ENCODE results near the gene SERTM1. TPM values are rescaled to one million over a fixed set of nuclear protein-coding genes. Genes with fewer than 3 reads are reported as not detected.

Gene SERTM1
- total and polyA plus RNA-seq, 2 donors (not counting 3 experiments of a cell fraction or from before 2014, with no cell fraction given): 0.06 TPM; not detected in 1

GRCh38 chr13:36709136-36709890 is 35.5 kb downstream of the SERTM1 start:
- no peak overlapping the region for H3K4me3 ChIP-seq (replicated peaks in 1 of 3; ENCODE audit: insufficient read depth in 1 of 3, low read depth in 1 of 3, low read length in 3 of 3)
- no peaks in the 10 kb centered on the region for H3K4me1 ChIP-seq (ENCODE audit: control insufficient read depth, extremely low read depth, insufficient read depth, low read length)
- H3K79me2 ChIP-seq (ENCODE audit: control insufficient read depth, insufficient read depth, low read length): no peaks in the 10 kb centered on the region
- intact Hi-C loops (cut with micrococcal nuclease): no loop called here
- TF ChIP-seq EZH2 (IDR thresholded peaks at IDR 0.05; ENCODE audit: borderline replicate concordance, low read depth, low read length, severe bottlenecking) (no peak), FOS (IDR thresholded peaks at IDR 0.05; ENCODE audit: borderline replicate concordance, insufficient read depth, low read length) (no peak), MAX (IDR thresholded peaks at IDR 0.05; ENCODE audit: insufficient read depth, insufficient read length) (no peak), JUN (IDR thresholded peaks at IDR 0.05; ENCODE audit: borderline replicate concordance, insufficient read depth, insufficient read length, low read depth) (no peak), GATA2 (IDR thresholded peaks at IDR 0.05; ENCODE audit: insufficient read depth, insufficient read length, low read depth, low read length) (no peak), POLR2AphosphoS5 (IDR thresholded peaks at IDR 0.05; ENCODE audit: insufficient read depth, low read depth, low read length) (no peak), POLR2A (IDR thresholded peaks at IDR 0.05; ENCODE audit: low read depth, low read length) (no peak), CTCF (IDR thresholded peaks at IDR 0.05; ENCODE audit: extremely low read depth in 1 of 2, insufficient read depth in 1 of 2, low read depth in 1 of 2, low read length in 2 of 2) (no peak), MYC (IDR thresholded peaks at IDR 0.05; ENCODE audit: low read depth, low read length) (no peak)
- POLR2A ChIA-PET: no interaction called here
- H3K9me3 ChIP-seq (replicated peaks; ENCODE audit: control insufficient read depth, insufficient read depth, low read length): no peaks in the 10 kb centered on the region
- BruUV-seq (replicated peaks): no TSS peak
- dilution Hi-C loops (cut with MboI; ENCODE audit: extremely low pct_ligation_motif_present, low sequenced_read_pairs): no loop called here
- FAIRE-seq (no peak), DNase-seq (ENCODE audit: low read depth, low spot score) (no peak)
- no peak overlapping the region for H2AFZ ChIP-seq (ENCODE audit: low read depth, low read length)
- no peak overlapping the region for H3K27ac ChIP-seq (ENCODE audit: insufficient read depth, low read depth, low read length)
- CTCF ChIA-PET: interaction anchor here (1.7 kb wide), 1 partner anchor 27 kb away, joined by 3 read pairs; no protein-coding TSS in a partner anchor
- H4K20me1 ChIP-seq (replicated peaks; ENCODE audit: control insufficient read depth, extremely low read depth, insufficient read depth, low read length): no peaks in the 10 kb centered on the region
- no peaks in the 10 kb centered on the region for H3K9me1 ChIP-seq (replicated peaks; ENCODE audit: control insufficient read depth, extremely low read depth, insufficient read depth, low read length)
- peaks cover 7 to 10% of the 10 kb centered on the region in 2 experiments for H3K27me3 ChIP-seq (ENCODE audit: control insufficient read depth in 2 of 2, insufficient read depth in 2 of 2, low read length in 2 of 2)
- no peaks in the 10 kb centered on the region for H3K36me3 ChIP-seq (ENCODE audit: control insufficient read depth in 2 of 2, extremely low read depth in 1 of 2, insufficient read depth in 2 of 2, low read length in 2 of 2)
- H3K9ac ChIP-seq (replicated peaks; ENCODE audit: extremely low read depth, insufficient read depth, low read length): no peak overlapping the region
- no peak overlapping the region for H3K4me2 ChIP-seq (ENCODE audit: insufficient read depth, low read length)

Measured in endothelial cell of umbilical vein (primary cell).